Activated T-cell treated with anti-CD3 and anti-CD28 coated beads, Interleukin-2, amount 50 U/mL, for 24 hours (primary cell): ENCODE data around the gene TSC1.
A peak's percentile ranks its signal among the peaks of the same experiment; 100 is the strongest.

Experiments used
- DNase-seq: peaks from one replicate; pipeline ENCODE4 v3.0.0-alpha.2; 2020
- H3K27ac Mint-ChIP-seq: 2 replicates; pipeline ENCODE4 v1.8.0; 2020; ENCODE audit warnings: mild to moderate bottlenecking, mixed read lengths
- H3K27me3 Mint-ChIP-seq: 2 replicates; pipeline ENCODE4 v1.8.0; 2020; ENCODE audit warnings: mixed read lengths
- H3K36me3 Mint-ChIP-seq: 2 replicates; pipeline ENCODE4 v1.8.0; 2020; ENCODE audit warnings: low read depth, mixed read lengths
- H3K4me1 Mint-ChIP-seq: 2 replicates; pipeline ENCODE4 v1.8.0; 2020; ENCODE audit warnings: low read depth, mixed read lengths
- H3K4me3 Mint-ChIP-seq: 2 replicates; pipeline ENCODE4 v1.8.0; 2020; ENCODE audit warnings: mild to moderate bottlenecking, moderate library complexity, mixed read lengths
- H3K9me3 Mint-ChIP-seq: 2 replicates; pipeline ENCODE4 v1.8.0; 2020; ENCODE audit warnings: mixed read lengths

Gene TSC1

GRCh38 chr9:132879457-132880323 is 64.7 kb downstream of the TSC1 start:
- Mint-ChIP-seq H3K4me3 (peak overlapping the region; percentile 80), H3K27me3 (no peaks in the 10 kb centered on the region), H3K36me3 (no peaks in the 10 kb centered on the region), H3K9me3 (no peaks in the 10 kb centered on the region), H3K27ac (peak overlapping the region; percentile 57), H3K4me1 (peaks cover 22% of the 10 kb centered on the region)
- DNase-seq: no peak

- H3K4me3 Mint-ChIP-seq: peak within 1 kb of the TSS; percentile 80
- H3K36me3 Mint-ChIP-seq: no peaks in the 10 kb centered on the region
- DNase-seq: peak; percentile 50
- H3K27ac Mint-ChIP-seq: peak within 1 kb of the TSS; percentile 63
- H3K4me1 Mint-ChIP-seq: peaks cover 22% of the 10 kb centered on the region
- no peaks in the 10 kb centered on the region for H3K27me3 Mint-ChIP-seq
- H3K9me3 Mint-ChIP-seq: no peaks in the 10 kb centered on the region
Observed at GRCh38 chr9:132878695-132879456, 65.5 kb downstream of the TSC1 start, which contains the start of gene SPACA9. Gene SPACA9 (plus strand): TSS chr9:132878898. CDS start chr9:132883948, 5,050 bp downstream.

DNA sequence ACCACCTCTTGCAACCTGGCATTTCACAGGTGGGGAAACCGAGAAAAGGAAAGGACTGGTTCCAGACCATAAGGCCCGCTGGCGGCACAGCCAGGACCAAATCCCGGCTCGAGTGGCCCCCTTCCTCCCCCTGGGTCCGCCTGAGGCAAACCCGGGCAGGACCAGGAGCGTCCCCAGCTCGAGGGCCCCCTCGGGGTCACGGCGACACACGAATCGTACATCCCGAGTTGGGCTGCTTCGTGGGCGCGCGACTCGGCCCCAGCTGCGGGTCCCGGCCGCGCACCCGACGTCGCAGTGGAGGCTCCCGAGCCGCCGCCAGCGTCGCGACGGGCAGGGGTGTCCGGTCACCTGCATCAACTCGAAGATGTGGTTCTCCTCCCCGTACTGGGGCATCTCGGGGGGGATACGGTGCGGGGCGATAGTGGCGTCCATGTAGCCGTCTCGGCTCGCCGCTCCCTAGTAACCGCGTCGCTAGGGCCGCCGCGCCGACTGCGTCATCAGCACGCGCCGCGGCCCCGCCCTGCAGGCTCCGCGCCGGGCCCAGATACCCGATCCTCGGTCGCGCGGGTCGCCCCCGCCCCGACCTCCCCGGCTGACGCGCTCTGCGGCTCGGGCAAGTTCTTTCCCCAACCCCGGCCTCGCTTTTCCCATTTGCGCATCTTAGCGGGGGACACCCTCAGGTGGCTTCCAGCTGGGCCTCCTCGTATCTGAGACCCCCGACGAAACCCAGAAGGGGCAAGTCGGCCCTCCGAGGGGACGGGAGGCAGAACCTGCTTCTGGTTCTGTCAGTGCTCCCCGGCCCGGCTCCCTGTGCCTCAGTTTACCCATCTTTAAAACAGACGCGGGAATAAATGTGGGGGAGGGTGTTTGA is 66.4 kb downstream of the TSC1 start, which contains the start of gene AK8:
TSS of gene AK8 (minus strand) at position 461 of the 871 bp plus-strand sequence. CDS start at position 432, 29 bp downstream.
- Mint-ChIP-seq H3K36me3 (no peaks in the 10 kb centered on the region), H3K4me3 (peak within 1 kb of the TSS; percentile 80), H3K4me1 (peaks cover 26% of the 10 kb centered on the region), H3K27me3 (no peaks in the 10 kb centered on the region), H3K27ac (peak within 1 kb of the TSS; percentile 63), H3K9me3 (no peaks in the 10 kb centered on the region)
- DNase-seq: peak; percentile 88

- Mint-ChIP-seq H3K9me3 (no peaks in the 10 kb centered on the region), H3K4me3 (peak overlapping the region; percentile 80), H3K4me1 (peaks cover 20% of the 10 kb centered on the region), H3K27ac (no peak overlapping the region), H3K27me3 (no peaks in the 10 kb centered on the region), H3K36me3 (no peaks in the 10 kb centered on the region)
- no peak for DNase-seq
Observed at GRCh38 chr9:132877458-132877823, 67.0 kb downstream of the TSC1 start.

- DNase-seq: no peak
Observed at GRCh38 chr9:132876849-132877248, 67.6 kb downstream of the TSC1 start.

GRCh38 chr9:132875159-132875558 is 69.3 kb downstream of the TSC1 start:
- Mint-ChIP-seq H3K4me3 (no peak overlapping the region), H3K36me3 (no peaks in the 10 kb centered on the region), H3K27ac (no peak overlapping the region), H3K9me3 (no peaks in the 10 kb centered on the region), H3K4me1 (peaks cover 20% of the 10 kb centered on the region), H3K27me3 (no peaks in the 10 kb centered on the region)
- no peak for DNase-seq

More at GRCh38 chr9:132876849-132877248, 67.6 kb downstream of the TSC1 start:
- no peaks in the 10 kb centered on the region for H3K27me3 Mint-ChIP-seq
- H3K9me3 Mint-ChIP-seq: no peaks in the 10 kb centered on the region
- H3K4me1 Mint-ChIP-seq: peaks cover 20% of the 10 kb centered on the region
- peak overlapping the region; percentile 80 for H3K4me3 Mint-ChIP-seq
- peak overlapping the region; percentile 44 for H3K27ac Mint-ChIP-seq
- no peaks in the 10 kb centered on the region for H3K36me3 Mint-ChIP-seq

- Mint-ChIP-seq H3K27ac (peak overlapping the region; percentile 32), H3K27me3 (no peaks in the 10 kb centered on the region), H3K36me3 (no peaks in the 10 kb centered on the region), H3K4me1 (peaks cover 9% of the 10 kb centered on the region), H3K4me3 (peak overlapping the region; percentile 25), H3K9me3 (no peaks in the 10 kb centered on the region)
- no peak for DNase-seq
Observed at GRCh38 chr9:132873403-132873802, 71.0 kb downstream of the TSC1 start.

DNA sequence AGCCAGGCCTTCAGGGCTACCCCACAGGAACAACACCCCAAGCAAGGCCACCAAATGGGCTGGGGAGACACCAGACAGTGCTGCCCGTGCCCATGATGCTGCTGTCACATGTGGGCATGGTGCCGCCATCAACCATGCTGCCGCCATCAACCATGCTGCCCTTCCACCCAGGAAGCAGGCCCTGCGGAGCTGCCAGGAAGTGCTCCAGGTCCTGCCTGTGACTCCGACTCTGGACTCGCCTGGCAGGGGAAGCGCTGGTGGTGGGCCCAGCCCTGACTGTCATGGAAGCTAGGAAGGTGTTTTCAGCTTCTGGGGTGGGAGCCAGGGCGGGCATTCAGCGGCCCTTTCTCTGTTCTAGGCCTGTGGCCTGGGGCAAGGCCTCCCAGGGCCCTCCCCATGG is 75.2 kb downstream of the TSC1 start:
- no peaks in the 10 kb centered on the region for H3K9me3 Mint-ChIP-seq
- H3K4me3 Mint-ChIP-seq: no peak overlapping the region
- no peak overlapping the region for H3K27ac Mint-ChIP-seq

DNA sequence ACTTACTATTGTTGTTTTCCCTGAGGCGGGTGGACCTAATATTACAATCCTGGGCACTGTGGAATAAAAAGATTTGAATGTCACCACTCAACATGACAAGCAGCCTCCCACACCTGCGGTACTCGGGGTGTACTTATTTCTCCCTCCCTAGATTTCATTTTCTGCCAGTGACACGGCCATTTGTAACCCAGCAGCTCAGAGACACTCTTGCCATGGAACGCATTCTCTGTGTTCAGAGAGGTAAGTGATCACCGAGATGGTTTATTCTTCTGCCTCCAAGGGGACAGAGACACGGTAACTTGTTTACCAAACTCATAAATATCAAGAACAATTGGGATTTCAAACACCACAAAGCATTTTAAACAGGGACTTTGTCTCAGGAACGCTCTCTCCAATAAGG is 77.5 kb downstream of the TSC1 start:
- H3K27me3 Mint-ChIP-seq: no peaks in the 10 kb centered on the region
- no peak overlapping the region for H3K27ac Mint-ChIP-seq
- no peaks in the 10 kb centered on the region for H3K9me3 Mint-ChIP-seq
- no peak for DNase-seq
- H3K36me3 Mint-ChIP-seq: no peaks in the 10 kb centered on the region
- peaks cover 10% of the 10 kb centered on the region for H3K4me1 Mint-ChIP-seq
- no peak overlapping the region for H3K4me3 Mint-ChIP-seq

More for the DNA sequence above, 75.2 kb downstream of the TSC1 start:
- H3K27me3 Mint-ChIP-seq: no peaks in the 10 kb centered on the region
- no peak for DNase-seq
- peaks cover 10% of the 10 kb centered on the region for H3K4me1 Mint-ChIP-seq
- H3K36me3 Mint-ChIP-seq: no peaks in the 10 kb centered on the region

GRCh38 chr9:132864691-132865090 is 79.7 kb downstream of the TSC1 start:
- H3K27ac Mint-ChIP-seq: no peak overlapping the region
- peaks cover 3% of the 10 kb centered on the region for H3K27me3 Mint-ChIP-seq
- no peaks in the 10 kb centered on the region for H3K9me3 Mint-ChIP-seq
- no peaks in the 10 kb centered on the region for H3K36me3 Mint-ChIP-seq
- no peak overlapping the region for H3K4me3 Mint-ChIP-seq
- H3K4me1 Mint-ChIP-seq: peaks cover 10% of the 10 kb centered on the region
- no peak for DNase-seq

GRCh38 chr9:132864277-132864676 is 80.1 kb downstream of the TSC1 start:
- no peak overlapping the region for H3K4me3 Mint-ChIP-seq
- no peaks in the 10 kb centered on the region for H3K36me3 Mint-ChIP-seq
- H3K27ac Mint-ChIP-seq: no peak overlapping the region
- peaks cover 10% of the 10 kb centered on the region for H3K4me1 Mint-ChIP-seq
- peaks cover 6% of the 10 kb centered on the region for H3K27me3 Mint-ChIP-seq
- no peak for DNase-seq
- H3K9me3 Mint-ChIP-seq: no peaks in the 10 kb centered on the region

DNA sequence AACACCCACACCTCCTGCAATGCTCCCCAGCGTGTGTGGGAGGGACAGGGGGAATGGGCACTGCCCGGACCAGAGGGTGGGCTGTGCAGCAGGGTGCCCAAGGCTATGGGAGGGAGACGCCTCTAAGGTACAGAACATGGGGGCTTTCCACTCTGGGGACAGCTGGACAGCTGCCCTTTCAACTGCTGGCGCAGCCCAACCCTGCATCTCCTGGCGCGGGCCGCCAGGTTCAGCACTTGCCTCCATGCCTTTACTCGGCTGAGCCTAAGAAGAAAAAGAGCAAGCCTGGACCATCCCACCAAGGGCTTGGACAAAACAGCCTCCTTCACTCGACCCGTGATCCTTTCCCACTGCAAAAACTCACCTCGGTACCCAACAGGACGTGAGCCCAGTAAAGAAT is 81.3 kb downstream of the TSC1 start:
- no peaks in the 10 kb centered on the region for H3K9me3 Mint-ChIP-seq
- peaks cover 14% of the 10 kb centered on the region for H3K27me3 Mint-ChIP-seq
- H3K4me3 Mint-ChIP-seq: no peak overlapping the region
- H3K27ac Mint-ChIP-seq: no peak overlapping the region
- no peaks in the 10 kb centered on the region for H3K36me3 Mint-ChIP-seq
- H3K4me1 Mint-ChIP-seq: peaks cover 10% of the 10 kb centered on the region
- no peak for DNase-seq

- H3K4me3 Mint-ChIP-seq: no peak overlapping the region
- no peak for DNase-seq
- H3K36me3 Mint-ChIP-seq: no peaks in the 10 kb centered on the region
- no peaks in the 10 kb centered on the region for H3K9me3 Mint-ChIP-seq
- H3K4me1 Mint-ChIP-seq: peaks cover 10% of the 10 kb centered on the region
- H3K27me3 Mint-ChIP-seq: peaks cover 15% of the 10 kb centered on the region
- H3K27ac Mint-ChIP-seq: no peak overlapping the region
Observed at GRCh38 chr9:132862533-132862932, 81.9 kb downstream of the TSC1 start.

DNA sequence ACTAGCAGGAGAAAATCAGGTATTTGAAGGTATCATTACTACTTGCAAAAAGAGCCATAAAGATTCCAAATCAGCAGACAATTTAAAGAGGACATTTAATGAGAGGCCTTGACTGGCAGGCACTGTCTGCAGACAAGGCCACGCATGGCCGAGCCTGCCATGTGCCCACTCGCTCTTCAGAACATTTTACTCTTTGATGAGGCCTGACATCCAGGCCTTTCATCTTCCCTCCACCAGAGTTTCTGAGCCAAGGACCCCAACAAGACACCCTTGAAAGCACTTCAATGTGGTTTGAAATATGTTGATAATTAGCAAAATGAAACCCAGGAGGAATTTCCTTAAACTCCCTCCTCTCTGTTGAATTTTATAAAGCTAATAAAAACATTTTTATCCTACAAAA is 82.8 kb downstream of the TSC1 start:
- Mint-ChIP-seq H3K4me1 (peaks cover 10% of the 10 kb centered on the region), H3K4me3 (no peak overlapping the region), H3K27me3 (peaks cover 15% of the 10 kb centered on the region), H3K9me3 (no peaks in the 10 kb centered on the region), H3K36me3 (no peaks in the 10 kb centered on the region), H3K27ac (no peak overlapping the region)
- DNase-seq: no peak
